CD4-positive, alpha-beta T cell treated with Interferon gamma for 1 hour (primary cell): Measurements from ENCODE around the gene CNTD1.
A peak's percentile ranks its signal among the peaks of the same experiment; 100 is the strongest.
"Not testable (repeated sequence)": the region's sequence is repeated elsewhere in the genome, so short reads cannot be mapped to it uniquely, and the experiment has no call there.

ENCODE experiments used
- DNase-seq: peaks from one replicate; pipeline ENCODE4 v3.0.0-alpha.2; 2020

The CNTD1 gene

DNA sequence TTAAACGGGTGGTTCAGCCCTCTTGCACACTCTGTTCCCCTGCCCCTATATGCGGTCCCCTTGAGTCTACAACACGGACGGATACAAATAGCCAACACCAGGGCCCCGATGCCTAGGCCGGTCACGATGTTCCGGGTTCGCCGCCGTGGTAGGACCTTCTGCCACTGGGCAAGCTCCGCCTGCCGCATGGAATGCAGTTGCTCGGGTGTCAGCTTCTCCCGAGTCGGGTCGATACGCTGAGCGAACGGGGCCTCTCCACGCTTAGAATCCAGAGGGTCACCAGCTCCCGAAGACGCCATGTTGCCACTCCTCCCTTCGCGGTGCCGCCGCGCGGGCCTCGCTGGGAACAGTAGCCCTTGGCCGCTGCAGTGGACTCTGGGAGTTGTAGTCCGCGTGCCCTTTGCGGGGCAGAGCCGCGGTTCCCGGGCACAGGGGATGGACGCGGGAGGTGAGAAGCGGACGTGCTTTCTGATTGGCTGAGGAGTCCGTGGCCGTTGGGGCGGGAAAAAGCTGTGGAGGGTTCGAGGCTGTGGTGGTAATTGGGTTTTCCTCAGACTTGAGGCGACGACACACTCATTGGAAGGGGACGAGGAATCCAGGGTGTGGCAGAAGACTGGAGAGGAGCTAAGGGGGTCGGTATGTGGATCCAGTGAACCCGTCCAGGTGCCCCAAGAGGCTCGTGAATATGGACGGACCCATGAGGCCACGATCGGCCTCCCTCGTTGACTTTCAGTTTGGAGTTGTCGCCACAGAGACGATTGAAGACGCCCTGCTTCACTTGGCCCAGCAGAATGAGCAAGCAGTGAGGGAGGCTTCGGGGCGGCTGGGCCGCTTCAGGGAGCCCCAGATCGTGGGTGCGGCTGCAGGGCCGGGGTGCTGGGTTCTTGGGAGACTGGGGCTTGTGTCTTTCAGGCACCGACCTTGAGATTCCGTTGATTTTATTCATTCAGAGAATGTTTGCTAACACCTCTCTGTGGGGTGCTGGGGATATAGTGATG, at the start of gene CNTD1, which contains the start of gene COA3:
TSS of gene CNTD1 (plus strand) at position 479 of the 998 bp plus-strand sequence. CDS start at position 686, 207 bp downstream.
TSS of gene COA3 (minus strand) at position 322 of the 998 bp plus-strand sequence. CDS start at position 299, 23 bp downstream.
- peak; percentile 73 for DNase-seq

DNA sequence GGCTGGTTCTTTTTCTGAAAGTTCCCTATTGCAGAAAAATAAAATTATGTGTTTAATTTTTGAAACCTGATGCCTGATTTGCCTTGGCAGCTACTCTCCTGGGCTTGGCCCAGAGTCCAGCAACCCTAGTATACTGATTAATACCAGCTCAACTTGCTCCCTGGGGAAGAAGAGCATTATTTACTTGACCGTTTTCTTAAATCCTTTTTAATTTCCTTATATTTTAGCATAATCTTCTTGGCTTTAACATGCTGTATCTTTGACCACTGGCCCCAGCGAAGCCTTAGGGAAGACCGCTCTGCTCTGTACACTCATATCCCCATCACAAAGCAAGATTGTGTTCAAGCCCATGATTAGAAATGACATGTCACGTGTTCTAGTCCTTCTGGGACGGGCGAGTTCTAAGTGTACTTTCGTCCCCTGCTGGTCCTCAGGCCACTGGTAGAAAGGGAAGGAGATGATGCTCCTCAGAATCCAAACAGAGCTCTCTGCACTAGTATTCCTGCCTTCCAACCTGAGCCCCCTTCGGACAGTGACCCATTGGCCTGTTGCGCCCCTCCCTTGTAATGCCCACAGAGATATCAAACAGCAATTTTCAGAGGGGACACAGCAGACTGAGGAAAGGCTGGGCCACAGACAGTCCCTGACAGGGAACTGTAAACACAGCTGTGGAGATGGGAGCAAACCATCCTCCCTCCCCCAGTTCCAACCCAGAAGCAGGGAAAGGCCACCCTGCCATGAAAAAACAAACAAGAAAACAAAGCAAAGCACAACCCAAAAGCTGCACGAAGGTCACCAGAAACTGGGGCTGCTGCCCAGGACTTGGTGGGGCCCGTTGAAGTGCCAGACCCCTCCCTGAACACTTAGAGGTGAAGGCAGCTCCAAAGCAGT, 49.5 kb upstream of the CNTD1 start:
- no peak for DNase-seq

DNA sequence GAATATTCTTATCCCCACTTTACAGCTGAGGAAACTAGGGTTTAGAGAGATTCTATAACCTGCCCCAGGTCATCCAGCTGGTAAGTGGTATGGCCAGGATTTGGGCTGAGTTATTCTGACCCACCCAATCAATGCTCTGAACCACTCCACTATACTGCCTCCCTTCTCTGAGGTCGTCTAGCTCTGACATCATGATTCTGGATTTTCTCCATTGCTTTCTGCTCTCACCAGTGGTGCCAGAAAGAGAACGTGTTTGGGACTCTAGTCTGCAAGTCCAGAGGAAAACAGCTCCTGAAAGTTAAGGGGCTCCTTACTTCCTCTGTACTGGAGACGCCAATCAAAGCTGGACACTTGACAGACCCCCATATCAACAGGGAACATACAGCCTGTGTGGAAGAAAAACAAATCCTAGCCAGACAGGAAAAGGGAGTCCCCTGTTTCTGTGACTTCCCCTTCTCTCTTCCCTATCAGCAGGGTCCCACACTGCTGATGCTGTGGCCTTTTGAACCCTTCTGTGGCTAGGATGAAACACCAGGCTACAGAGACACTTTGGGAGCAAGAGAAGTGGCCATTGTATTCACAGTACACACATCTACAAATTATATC, 47.8 kb upstream of the CNTD1 start:
- DNase-seq: no peak

GRCh38 chr17:42751628-42752027, 47.0 kb upstream of the CNTD1 start:
- DNase-seq: no peak

- no peak for DNase-seq
Observed at GRCh38 chr17:42754782-42755181, 43.9 kb upstream of the CNTD1 start.

DNA sequence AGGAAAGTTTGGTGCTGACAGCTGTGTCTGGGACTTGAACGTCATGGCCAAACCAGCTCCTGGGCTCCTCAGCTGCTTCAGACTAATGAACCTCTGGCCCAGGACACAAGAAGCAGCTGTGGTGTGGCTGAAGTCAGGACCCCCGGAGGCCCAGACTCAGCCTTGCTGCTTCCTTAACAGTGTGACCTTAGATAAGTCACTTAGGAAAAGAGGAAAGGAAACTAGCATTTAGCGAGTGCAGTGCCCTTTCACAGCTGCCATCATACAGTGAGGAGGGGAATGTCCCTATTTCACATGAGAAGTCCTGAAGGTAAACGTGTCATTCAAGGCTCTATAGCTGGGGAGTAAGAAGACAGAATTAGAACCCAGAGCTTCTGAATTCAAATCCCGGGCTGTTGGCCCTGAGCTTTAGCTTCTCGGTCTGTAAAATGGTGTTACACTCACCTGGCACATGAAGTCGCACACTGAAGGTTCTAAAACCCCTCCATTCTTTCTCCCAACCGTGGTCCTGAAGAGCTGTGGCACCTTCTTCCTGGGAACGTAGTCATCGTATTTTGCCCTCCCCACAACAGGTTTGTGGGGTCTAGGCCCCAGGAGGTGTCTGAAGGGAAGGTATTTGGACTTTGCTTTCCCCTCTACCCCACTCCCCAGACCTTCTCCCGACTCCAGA, 38.5 kb upstream of the CNTD1 start:
- DNase-seq: peak; percentile 19

- no peak for DNase-seq
Observed at GRCh38 chr17:42760652-42761581, 37.7 kb upstream of the CNTD1 start, which contains the start of gene RAMP2. TSS of gene RAMP2 (plus strand) at chr17:42761227. CDS start at chr17:42761262, 35 bp downstream.

DNA sequence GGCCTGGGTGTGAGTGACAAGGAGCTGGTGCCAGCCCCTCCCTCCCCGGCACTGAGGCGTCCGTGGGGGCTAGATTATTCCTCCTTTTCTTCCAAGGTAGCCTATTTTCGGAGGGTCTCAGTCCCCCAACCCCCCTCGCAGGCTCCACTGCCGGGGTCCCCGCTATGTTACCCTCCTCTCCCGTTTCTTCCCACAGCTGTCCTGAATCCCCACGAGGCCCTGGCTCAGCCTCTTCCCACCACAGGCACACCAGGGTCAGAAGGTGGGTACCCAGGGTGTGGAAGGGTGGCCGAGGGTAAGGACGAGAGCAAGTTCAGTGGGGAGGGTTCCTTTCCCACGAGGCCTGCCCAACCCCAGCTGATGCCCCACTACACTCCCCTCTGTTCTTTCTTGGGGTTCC, 37.0 kb upstream of the CNTD1 start:
- DNase-seq: no peak

DNA sequence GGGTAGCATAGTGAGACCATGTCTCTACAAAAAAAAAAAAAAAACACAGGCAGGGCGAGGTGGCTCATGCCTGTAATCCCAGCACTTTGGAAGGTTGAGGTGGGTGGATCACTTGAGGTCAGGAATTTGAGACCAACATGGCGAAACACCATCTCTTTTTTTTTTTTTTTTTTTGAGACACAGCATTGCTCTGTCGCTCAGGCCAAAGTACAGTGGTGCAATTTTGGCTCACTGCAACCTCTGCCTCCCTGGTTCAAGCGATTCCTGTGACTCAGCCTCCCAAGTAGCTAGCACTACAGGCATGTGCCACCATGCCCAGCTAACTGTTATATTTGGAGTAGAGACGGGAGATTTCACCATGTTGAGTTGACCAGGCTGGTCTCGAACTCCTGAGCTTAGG, 32.5 kb upstream of the CNTD1 start:
- DNase-seq: no peak

GRCh38 chr17:42767512-42767911, 31.1 kb upstream of the CNTD1 start:
- no peak for DNase-seq

- DNase-seq: not testable (repeated sequence)
Observed at GRCh38 chr17:42768006-42768405, 30.7 kb upstream of the CNTD1 start.

- DNase-seq: not testable (repeated sequence)
Observed at GRCh38 chr17:42769964-42770363, 28.7 kb upstream of the CNTD1 start.

DNA sequence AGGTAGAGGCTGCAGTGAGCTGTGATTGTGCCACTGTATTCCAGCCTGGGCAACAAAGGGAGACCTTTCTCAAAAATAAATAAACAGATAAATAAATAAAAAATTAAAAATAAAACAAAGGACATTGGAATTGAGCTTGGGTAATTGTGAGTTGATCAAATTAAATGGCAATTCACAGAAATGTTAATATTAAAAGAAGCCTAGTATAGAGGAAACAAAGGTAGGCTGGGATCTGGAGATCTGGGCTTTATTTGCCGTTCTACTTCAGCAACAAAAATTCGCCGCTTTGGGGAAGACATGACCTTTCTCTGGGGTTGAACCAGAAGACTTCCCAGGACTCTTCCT, 25.7 kb upstream of the CNTD1 start:
- no peak for DNase-seq

- DNase-seq: peak; percentile 73
Observed at GRCh38 chr17:42773290-42774035, 25.2 kb upstream of the CNTD1 start, which contains the start of gene VPS25. TSS of gene VPS25 (plus strand) at chr17:42773449. CDS start at chr17:42773476, 27 bp downstream.

DNA sequence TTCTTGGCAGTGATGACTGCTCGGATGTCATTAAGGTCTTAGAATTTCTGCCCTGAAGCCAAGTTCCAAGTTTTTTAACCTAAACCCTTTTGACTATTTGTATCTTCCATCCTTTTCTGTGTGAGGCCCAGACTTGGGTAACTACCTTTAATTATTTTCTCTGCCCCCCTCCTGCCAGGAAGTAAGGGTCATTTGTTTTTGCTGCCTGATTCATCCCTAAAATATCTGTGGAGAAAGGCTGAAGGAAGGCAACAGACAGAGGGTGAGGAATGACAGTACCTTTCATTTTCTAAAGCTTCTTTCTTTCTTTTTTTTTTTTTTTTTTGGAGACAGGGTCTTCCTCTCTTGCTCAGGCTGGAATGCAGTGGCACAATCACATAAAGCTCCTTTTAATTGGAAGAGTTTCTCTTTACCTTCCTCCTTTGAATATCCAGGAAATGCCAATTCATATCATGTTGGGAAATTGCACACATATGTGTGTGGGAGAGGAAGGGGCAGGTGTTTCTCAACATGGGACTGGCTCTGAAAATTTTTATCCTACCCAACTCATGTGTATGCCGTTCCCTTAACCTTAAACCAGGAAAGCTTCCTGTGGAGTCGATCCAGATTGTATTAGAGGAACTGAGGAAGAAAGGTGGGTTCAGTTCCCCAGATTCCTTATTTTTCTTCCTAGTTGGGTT, 24.5 kb upstream of the CNTD1 start:
- DNase-seq: no peak

DNA sequence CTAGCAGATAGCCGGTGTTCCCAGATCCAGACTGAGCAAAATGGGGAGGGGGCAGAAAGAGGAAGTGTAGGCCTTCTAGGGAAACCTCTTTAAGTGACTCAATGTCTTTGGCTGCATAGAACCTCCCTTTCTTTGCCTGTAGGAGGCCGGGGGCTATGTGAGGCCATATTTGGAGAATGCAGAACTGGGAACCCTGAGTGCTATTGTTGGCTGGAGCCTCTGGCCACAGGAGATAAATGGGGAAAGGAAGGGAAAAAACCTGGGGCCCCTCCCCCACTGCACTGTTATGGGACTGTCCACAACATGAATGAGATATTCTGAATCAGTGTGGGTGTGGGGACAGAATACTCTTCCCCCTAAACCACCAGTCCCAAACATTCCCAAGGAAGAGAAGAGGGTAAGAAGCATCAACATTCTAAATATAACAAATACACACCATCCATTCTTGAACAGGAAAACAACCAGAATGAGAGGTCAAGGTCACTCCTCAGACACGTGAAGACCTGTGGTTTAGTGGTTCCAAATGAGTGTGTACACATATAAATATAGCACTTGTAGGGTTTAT, 23.0 kb upstream of the CNTD1 start:
- no peak for DNase-seq

GRCh38 chr17:42778570-42778969, 20.1 kb upstream of the CNTD1 start:
- no peak for DNase-seq

DNA sequence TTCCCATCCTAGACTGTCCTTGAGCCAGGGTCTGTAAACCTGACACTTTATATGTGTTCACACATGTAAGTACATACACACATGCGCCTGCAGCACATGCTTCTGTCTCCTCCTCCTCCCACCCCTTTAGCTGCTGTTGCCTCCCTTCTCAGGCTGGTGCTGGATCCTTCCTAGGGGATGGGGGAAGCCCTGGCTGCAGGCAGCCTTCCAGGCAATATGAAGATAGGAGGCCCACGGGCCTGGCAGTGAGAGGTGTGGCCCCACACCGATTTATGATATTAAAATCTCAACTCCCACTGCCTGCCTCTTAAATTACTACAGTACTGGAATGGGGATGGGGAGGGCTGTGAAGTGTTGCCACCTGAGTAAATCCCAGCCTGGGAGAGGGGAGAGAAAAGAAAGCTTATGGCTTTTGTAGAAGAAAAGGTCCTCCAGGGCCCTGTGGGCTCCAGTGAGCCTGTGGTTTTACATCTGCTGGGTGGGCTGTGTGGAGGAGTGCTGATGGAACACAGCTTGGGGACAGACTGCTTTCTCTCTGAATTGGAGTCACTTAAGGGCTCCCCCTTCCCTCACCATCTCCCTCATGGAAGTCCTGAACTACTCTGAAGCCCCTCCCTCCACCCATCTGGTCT, 19.2 kb upstream of the CNTD1 start:
- no peak for DNase-seq
